ENCODE data around the gene CDPF1.

The CDPF1 gene

GRCh38 chr22:46250035-46250782, at the start of gene CDPF1:
CDPF1 (minus strand) TSS chr22:46250293; CDS start chr22:46248284, 2,009 bp downstream.
- peak; percentile 80 to 87 for DNase-seq (ENCODE audit: low read depth in 2 of 2)

- no peak for DNase-seq (ENCODE audit: low read depth in 2 of 2)
Measured at GRCh38 chr22:46299101-46299500, 49.0 kb upstream of the CDPF1 start.

GRCh38 chr22:46297151-46297812, 47.2 kb upstream of the CDPF1 start:
- DNase-seq (ENCODE audit: low read depth in 2 of 2): no peak

GRCh38 chr22:46296257-46297150, 46.4 kb upstream of the CDPF1 start, which contains the start of gene GTSE1:
GTSE1 (plus strand) TSS chr22:46296870; CDS start chr22:46297401, 531 bp downstream.
- DNase-seq (ENCODE audit: low read depth in 2 of 2): peak; percentile 92 to 95

- no peak for DNase-seq (ENCODE audit: low read depth in 2 of 2)
Measured at GRCh38 chr22:46295277-46295971, 45.3 kb upstream of the CDPF1 start.

GRCh38 chr22:46294784-46295183, 44.7 kb upstream of the CDPF1 start:
- no peak for DNase-seq (ENCODE audit: low read depth in 2 of 2)

GRCh38 chr22:46293577-46294260, 43.6 kb upstream of the CDPF1 start:
- DNase-seq (ENCODE audit: low read depth in 2 of 2): no peak

- no peak for DNase-seq (ENCODE audit: low read depth in 2 of 2)
Measured at GRCh38 chr22:46292732-46293131, 42.6 kb upstream of the CDPF1 start.

GRCh38 chr22:46292173-46292572, 42.1 kb upstream of the CDPF1 start:
- DNase-seq (ENCODE audit: low read depth in 2 of 2): no peak

- no peak for DNase-seq (ENCODE audit: low read depth in 2 of 2)
Measured at GRCh38 chr22:46290843-46291785, 41.0 kb upstream of the CDPF1 start.

GRCh38 chr22:46290121-46290842, 40.2 kb upstream of the CDPF1 start:
- no peak for DNase-seq (ENCODE audit: low read depth in 2 of 2)

GRCh38 chr22:46289244-46289891, 39.3 kb upstream of the CDPF1 start:
- no peak for DNase-seq (ENCODE audit: low read depth in 2 of 2)

GRCh38 chr22:46288846-46289243, 38.8 kb upstream of the CDPF1 start:
- DNase-seq (ENCODE audit: low read depth in 2 of 2): no peak

GRCh38 chr22:46287873-46288751, 38.0 kb upstream of the CDPF1 start:
- no peak for DNase-seq (ENCODE audit: low read depth in 2 of 2)

GRCh38 chr22:46286941-46287872, 37.1 kb upstream of the CDPF1 start:
- no peak for DNase-seq (ENCODE audit: low read depth in 2 of 2)

- no peak for DNase-seq (ENCODE audit: low read depth in 2 of 2)
Measured at GRCh38 chr22:46286006-46286405, 35.9 kb upstream of the CDPF1 start.

Measured in stimulated activated CD4-positive, alpha-beta T cell treated with anti-CD3 and anti-CD28 coated beads, Interleukin-4, amount 100 ng/mL, for 48 hours (primary cell).